Heart left ventricle (tissue), 16 donors: Measurements from ENCODE around the gene C1QA. TPM values are rescaled to one million over a fixed set of nuclear protein-coding genes. Genes with fewer than 3 reads are reported as not detected.

Source experiments
- ATAC-seq, 4 donors: fragments of 200-7000 bp; cut with Tn5 transposase; one replicate each; pipeline ENCODE4 v1.9.1; 2020 to 2022; ENCODE audit warnings: moderate library complexity in 4 of 4, mild to moderate bottlenecking in 3 of 4, moderate number of reproducible peaks in 1 of 4
- DNase-seq, 5 donors: peaks; one replicate each; pipeline ENCODE4 v3.0.0-alpha.2; 2020
- H3K27ac ChIP-seq, 12 donors: fragments of 200-600 bp; sonication (generic) in 4 of 12; one replicate each; pipeline versions ENCODE4 v1.5.0 to v1.8.0; 2016 to 2022; ENCODE audit warnings: mild to moderate bottlenecking in 2 of 12
- H3K27me3 ChIP-seq, 9 donors: fragments of 200-600 bp; sonication (generic) in 2 of 9; one replicate each; pipeline versions ENCODE4 v1.5.1 to v1.8.0; 2016 to 2022; ENCODE audit warnings: mild to moderate bottlenecking in 3 of 9
- H3K36me3 ChIP-seq, 9 donors: fragments of 200-600 bp; sonication (generic) in 2 of 9; one replicate each; pipeline versions ENCODE4 v1.5.0 to v1.8.0; 2018 to 2022; ENCODE audit warnings: mild to moderate bottlenecking in 2 of 9
- H3K4me1 ChIP-seq, 12 donors: fragments of 200-600 bp; sonication (generic) in 4 of 12; one replicate each; pipeline versions ENCODE4 v1.5.0 to v1.8.0; 2016 to 2022; ENCODE audit warnings: mild to moderate bottlenecking in 3 of 12
- H3K4me3 ChIP-seq, 12 donors: fragments of 200-600 bp; sonication (generic) in 4 of 12; one replicate each; pipeline versions ENCODE4 v1.5.0 to v1.8.0; 2017 to 2022; ENCODE audit warnings: mild to moderate bottlenecking in 9 of 12, moderate library complexity in 4 of 12
- H3K9me3 ChIP-seq, 12 donors: fragments of 200-600 bp; sonication (generic) in 4 of 12; one replicate each; pipeline versions ENCODE4 v1.5.0 to v1.8.0; 2016 to 2022; ENCODE audit warnings: mild to moderate bottlenecking in 1 of 12
- POLR2A ChIP-seq, 2 donors: fragments of 450-650 bp; IDR thresholded peaks; one replicate each; pipeline ENCODE4 v1.6.1; 2017; ENCODE audit warnings: antibody characterized with exemption in 2 of 2, mild to moderate bottlenecking in 2 of 2, moderate library complexity in 2 of 2
- WGBS, 4 donors: extraction: QIAGEN DNeasy Blood & Tissue Kit in 2 of 4; methylation state at CpG; one replicate each; pipeline versions ENCODE4 v1.1.5 to v1.1.7; 2013 to 2018; 5-methylcytosine and 5-hydroxymethylcytosine counted together
- intact Hi-C, 10 donors: fragments of 100-400 bp; cut with DNase I; formaldehyde crosslinking; loops; one replicate each; pipeline versions ENCODE4 v1.11.1 to v1.14.2; 2022
- polyA plus RNA-seq, 2 donors: library from polyadenylated mRNA; stranded (reverse); fragments of 200-250 nt; gene quantifications; one replicate each; pipeline ENCODE4 v1.2.3, GENCODE V29; 2013
- total RNA-seq, 9 donors: library from RNA; depleted of rRNA in 2 of 9; stranded (reverse); fragments of >200 nt in 2 of 9; fragmentation: NEBNext Ultra II Directional in 3 of 9; extraction: Animal tissue kit (Norgen Biotek cat#: 25700) in 3 of 9; gene quantifications; one replicate each; pipeline versions ENCODE4 v1.1.0 to v1.2.4, GENCODE V29; 2016 to 2023
- TF ChIP-seq, protein P1 (sequence below), 12 donors: fragments of 200-600 bp; sonication (generic) in 4 of 12; IDR thresholded peaks; one replicate each; pipeline versions ENCODE4 v1.5.0 to v1.8.0; 2018 to 2022; ENCODE audit warnings: antibody characterized with exemption in 12 of 12, mild to moderate bottlenecking in 5 of 12
- donor health status: ischemic (EF 13 %, LVEDD 7.1; RV severe dilation, severe dysfunction).
- donor health status: healthy with polysubstance abuse.
- donor health status: DM: no; HTN: yes; CAD: no.
- donor health status: DM: no; HTN: no; CAD: no.
- donor health status: ischemic (EF 25% LVEDD 6.9; RV normal size, moderate dysfunction).
- donor health status: ischemic (EF 25% LVEDD 5.7; RV mildly dilated, moderate dysfunction).
- donor health status: healthy.
- donor health status: DM: yes; HTN: yes; CAD: no.
- donor health status: ischemic (EF 35%, LVEDD 5.7; RV mildly dilated, moderate dysfunction).
- donor health status: nonischemic (EF 11% LVEDD 7.7; RV severe dilation, severe dysfunction).
- donor health status: DM: yes; HTN: yes; CAD: no.
- donor health status: PGD.
- donor health status: ischemic (EF 29% LVEDD 5.4; RV normal size, mild dysfunction).
- donor health status: nonischemic (EF 23%, LVEDD 6.1; RV moderate dilation, normal function).

The C1QA gene
- total and polyA plus RNA-seq, 11 donors = 24.8 to 675 (median 46.6) TPM

DNA sequence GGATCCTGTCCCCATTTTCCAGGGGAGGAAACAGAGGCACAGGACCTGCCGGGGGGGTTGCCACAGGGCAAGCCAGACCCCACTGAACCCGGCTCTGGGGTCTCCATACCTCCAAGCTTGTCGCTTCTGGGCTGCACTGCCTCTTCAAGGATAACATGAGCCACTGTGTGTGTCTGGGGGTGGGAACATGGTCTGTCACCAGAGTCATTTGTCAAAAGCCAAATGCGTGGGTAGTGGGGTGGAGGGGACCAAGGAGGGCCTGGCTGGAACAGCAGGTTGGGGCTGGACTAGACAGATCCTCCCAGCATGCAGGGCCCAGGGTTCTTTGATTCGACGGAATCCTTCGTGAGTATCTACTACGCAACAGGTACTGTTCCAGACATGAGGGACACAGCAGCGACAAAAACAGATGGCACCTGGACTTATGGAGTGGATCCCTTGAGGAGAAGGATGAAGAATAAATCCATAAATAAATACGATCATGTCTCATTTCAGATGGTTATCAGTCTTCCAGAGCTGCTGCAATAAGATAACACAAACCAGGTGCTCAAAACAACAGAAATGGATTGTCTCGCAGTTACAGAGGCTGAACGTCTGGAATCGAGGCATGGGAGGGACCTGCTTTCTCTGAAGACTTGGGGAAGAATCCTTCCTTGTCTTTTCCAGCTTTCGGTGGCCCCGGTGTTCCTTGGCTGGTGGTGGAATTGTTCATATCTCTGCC lies 45.3 kb downstream of the C1QA start:
- H3K4me1 ChIP-seq = no peaks in the 10 kb centered on the region
- WGBS, 4 donors = 69 to 77% (median 73%) methylated on average over 13 to 15 of the region's 15 CpGs
- no peak for DNase-seq
- no peaks in the 10 kb centered on the region for H3K9me3 ChIP-seq
- intact Hi-C loops = no loop called here
- ATAC-seq = no peak
- peaks cover 0 to 40% (median 14%) of the 10 kb centered on the region in 9 donors for H3K27me3 ChIP-seq
- TF ChIP-seq, protein P1, sequence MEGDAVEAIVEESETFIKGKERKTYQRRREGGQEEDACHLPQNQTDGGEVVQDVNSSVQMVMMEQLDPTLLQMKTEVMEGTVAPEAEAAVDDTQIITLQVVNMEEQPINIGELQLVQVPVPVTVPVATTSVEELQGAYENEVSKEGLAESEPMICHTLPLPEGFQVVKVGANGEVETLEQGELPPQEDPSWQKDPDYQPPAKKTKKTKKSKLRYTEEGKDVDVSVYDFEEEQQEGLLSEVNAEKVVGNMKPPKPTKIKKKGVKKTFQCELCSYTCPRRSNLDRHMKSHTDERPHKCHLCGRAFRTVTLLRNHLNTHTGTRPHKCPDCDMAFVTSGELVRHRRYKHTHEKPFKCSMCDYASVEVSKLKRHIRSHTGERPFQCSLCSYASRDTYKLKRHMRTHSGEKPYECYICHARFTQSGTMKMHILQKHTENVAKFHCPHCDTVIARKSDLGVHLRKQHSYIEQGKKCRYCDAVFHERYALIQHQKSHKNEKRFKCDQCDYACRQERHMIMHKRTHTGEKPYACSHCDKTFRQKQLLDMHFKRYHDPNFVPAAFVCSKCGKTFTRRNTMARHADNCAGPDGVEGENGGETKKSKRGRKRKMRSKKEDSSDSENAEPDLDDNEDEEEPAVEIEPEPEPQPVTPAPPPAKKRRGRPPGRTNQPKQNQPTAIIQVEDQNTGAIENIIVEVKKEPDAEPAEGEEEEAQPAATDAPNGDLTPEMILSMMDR (IDR thresholded peaks at IDR 0.05) = no peak
- no peak for TF ChIP-seq POLR2A (IDR thresholded peaks at IDR 0.05)
- H3K4me3 ChIP-seq = no peak overlapping the region
- no peaks in the 10 kb centered on the region for H3K36me3 ChIP-seq
- H3K27ac ChIP-seq = no peak overlapping the region

DNA sequence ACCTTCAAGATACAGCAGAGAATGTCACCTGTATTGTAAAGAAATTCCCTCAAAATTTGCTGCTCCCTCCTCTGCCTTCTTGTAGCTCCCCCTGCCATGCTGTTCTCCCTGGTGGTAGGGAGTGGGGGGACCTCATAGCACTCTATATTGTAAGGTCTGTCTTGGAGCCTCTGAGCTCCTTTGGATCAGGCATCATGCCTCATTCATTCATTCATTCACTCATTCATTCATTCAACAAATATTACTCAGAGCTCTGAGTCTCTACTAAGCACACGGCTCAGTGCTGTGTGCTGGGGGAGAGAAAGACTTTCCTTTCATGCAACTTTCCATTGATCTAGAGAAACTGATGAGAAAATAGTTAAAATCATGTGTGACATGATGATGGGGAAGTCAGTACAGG lies 47.1 kb downstream of the C1QA start:
- intact Hi-C loops = no loop called here
- no peak for DNase-seq
- no peak overlapping the region for H3K27ac ChIP-seq
- H3K4me3 ChIP-seq = no peak overlapping the region
- no peaks in the 10 kb centered on the region for H3K36me3 ChIP-seq
- TF ChIP-seq, protein P1 (IDR thresholded peaks at IDR 0.05) = no peak
- no peak for TF ChIP-seq POLR2A (IDR thresholded peaks at IDR 0.05)
- H3K27me3 ChIP-seq = peaks cover 0 to 46% (median 17%) of the 10 kb centered on the region in 9 donors
- no peak for ATAC-seq
- H3K4me1 ChIP-seq = no peaks in the 10 kb centered on the region
- 78 to 85% (median 83%) methylated on average over 1 of the region's 1 CpG for WGBS, 4 donors
- no peaks in the 10 kb centered on the region for H3K9me3 ChIP-seq

DNA sequence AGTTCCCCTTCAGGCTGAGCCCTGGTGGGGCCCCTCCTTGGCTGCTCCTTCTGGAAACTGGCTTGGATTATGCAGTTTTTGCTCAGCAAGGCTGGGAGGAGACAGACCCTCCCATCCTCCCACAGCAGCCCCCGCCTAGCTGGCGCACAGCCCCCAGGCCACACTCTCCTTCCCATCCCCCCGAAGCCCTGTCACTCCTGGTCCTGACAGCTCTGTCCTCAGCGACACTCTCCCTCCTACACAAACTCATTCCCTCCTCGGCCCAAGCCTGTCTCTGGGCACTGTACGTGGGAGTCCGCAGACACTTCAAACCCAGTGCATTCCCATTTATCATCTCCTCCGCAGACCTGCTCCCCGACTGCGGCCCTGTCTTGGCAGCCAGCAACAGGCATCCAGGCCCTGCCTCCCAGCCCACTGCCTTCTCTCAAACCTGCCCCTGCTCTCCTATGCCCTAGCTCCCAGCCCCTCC lies 49.2 kb downstream of the C1QA start:
- H3K36me3 ChIP-seq = no peaks in the 10 kb centered on the region

DNA sequence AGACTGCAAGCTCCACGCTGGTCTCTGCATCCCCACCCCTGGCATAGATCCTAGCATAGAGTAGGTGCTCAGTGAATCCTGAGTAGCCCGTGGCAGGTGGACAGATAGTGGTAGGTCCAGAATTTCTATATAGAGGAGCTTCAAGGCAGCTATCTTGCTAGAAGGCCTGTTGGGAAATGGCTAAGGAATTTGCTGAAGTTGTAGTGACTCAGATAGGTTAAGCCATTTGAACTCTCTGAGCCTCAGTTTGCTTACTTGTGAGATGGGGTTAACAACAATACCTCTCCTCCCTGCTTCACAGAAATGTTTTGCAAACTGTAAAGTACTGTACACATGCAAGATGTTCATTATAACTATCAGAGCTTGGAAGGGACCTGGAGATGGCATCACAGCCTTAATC lies 50.8 kb downstream of the C1QA start:
- TF ChIP-seq, protein P1 (IDR thresholded peaks at IDR 0.05) = no peak
- TF ChIP-seq POLR2A (IDR thresholded peaks at IDR 0.05) = no peak
- H3K4me3 ChIP-seq = no peak overlapping the region
- H3K27me3 ChIP-seq = peaks cover 0 to 43% (median 18%) of the 10 kb centered on the region in 9 donors
- intact Hi-C loops = no loop called here
- H3K9me3 ChIP-seq = no peaks in the 10 kb centered on the region
- no peaks in the 10 kb centered on the region for H3K4me1 ChIP-seq
- ATAC-seq (no peak), DNase-seq (no peak)
- H3K27ac ChIP-seq = no peak overlapping the region
- no peaks in the 10 kb centered on the region for H3K36me3 ChIP-seq
- 73 to 85% (median 77%) methylated on average over 2 of the region's 2 CpGs for WGBS, 4 donors

More for the DNA sequence above, 49.2 kb downstream of the C1QA start:
- Histone ChIP-seq H3K27me3 (peaks cover 0 to 46% (median 18%) of the 10 kb centered on the region in 9 donors), H3K9me3 (no peaks in the 10 kb centered on the region), H3K4me3 (no peak overlapping the region), H3K4me1 (no peaks in the 10 kb centered on the region), H3K27ac (no peak overlapping the region)
- DNase-seq = no peak
- ATAC-seq = peak in 1 of 4 donors; percentile 29
- intact Hi-C loops = no loop called here
- TF ChIP-seq, protein P1 (IDR thresholded peaks at IDR 0.05) = no peak
- TF ChIP-seq POLR2A (IDR thresholded peaks at IDR 0.05) = no peak
- WGBS, 4 donors = 38 to 66% (median 50%) methylated on average over 10 of the region's 10 CpGs
